DND-41 (cell line): ENCODE results near the gene NEU2.

ENCODE experiments used
- CTCF ChIP-seq: IDR thresholded peaks from 2 replicates; pipeline ENCODE4 v1.5.1; 2012; ENCODE audit warnings: borderline replicate concordance, low read length, moderate library complexity, mild to moderate bottlenecking; ENCODE audit not compliant: poor library complexity, severe bottlenecking; ENCODE audit errors: extremely low read depth
- EZH2 ChIP-seq: IDR thresholded peaks from 3 replicates; pipeline ENCODE4 v1.6.1; 2012; ENCODE audit warnings: borderline replicate concordance, low read depth, mild to moderate bottlenecking, moderate library complexity, low read length, inconsistent platforms; ENCODE audit not compliant: severe bottlenecking

- TF ChIP-seq EZH2, result no peak
- no peak for TF ChIP-seq CTCF
These were observed 21.2 kb upstream of the NEU2 start for GRCh38 chr2:233011268-233011650.
